WTC11 (cell line): ENCODE measurements around the gene RBM19. TPM values are rescaled to one million over a fixed set of nuclear protein-coding genes. Genes with fewer than 3 reads are reported as not detected.

Experiments
- ATAC-seq: fragments of 200-7000 bp; cut with Tn5 transposase; 2 replicates; pipeline ENCODE4 v1.10.0; 2021; ENCODE audit warnings: mild to moderate bottlenecking, moderate library complexity
- CTCF ChIA-PET: fragments of 300-600 bp; sonication (Branson Sonifier 250); formaldehyde crosslinking; loops from one replicate; lab custom pipeline; 2021; ENCODE audit warnings: antibody characterized with exemption; lab: Charles Lee
- POLR2A ChIA-PET: fragments of 350-600 bp; sonication (Branson Sonifier 250); formaldehyde crosslinking; loops from one replicate; lab custom pipeline; 2021; ENCODE audit warnings: antibody characterized with exemption; lab: Charles Lee
- DNase-seq: peaks from one replicate; pipeline ENCODE4 v3.0.0; 2021; ENCODE audit warnings: low spot score
- H3K27ac Mint-ChIP-seq: 2 replicates; pipeline ENCODE4 v1.8.0; 2021; ENCODE audit warnings: mixed read lengths
- H3K27me3 Mint-ChIP-seq: 2 replicates; pipeline ENCODE4 v1.8.0; 2021; ENCODE audit warnings: low read depth, mild to moderate bottlenecking, moderate library complexity, mixed read lengths
- H3K36me3 Mint-ChIP-seq: 2 replicates; pipeline ENCODE4 v1.8.0; 2021; ENCODE audit warnings: mixed read lengths
- H3K4me1 Mint-ChIP-seq: 2 replicates; pipeline ENCODE4 v1.8.0; 2022; ENCODE audit warnings: mixed read lengths
- H3K4me3 Mint-ChIP-seq: 2 replicates; pipeline ENCODE4 v1.8.0; 2021; ENCODE audit warnings: mild to moderate bottlenecking, moderate library complexity, mixed read lengths
- H3K9me3 Mint-ChIP-seq: 2 replicates; pipeline ENCODE4 v1.8.0; 2021; ENCODE audit warnings: mixed read lengths
- ATF3 ChIP-seq: sonication (generic); formaldehyde crosslinking; conservative IDR thresholded peaks from 2 replicates; pipeline ENCODE4 v1.8.1; 2022; ENCODE audit warnings: mild to moderate bottlenecking, missing genetic modification reagents
- CTCF ChIP-seq: fragments of 200-600 bp; IDR thresholded peaks from 2 replicates; pipeline ENCODE4 v1.8.0; 2022; ENCODE audit warnings: antibody characterized with exemption
- E2F5 ChIP-seq: sonication (generic); formaldehyde crosslinking; IDR thresholded peaks from 2 replicates; pipeline ENCODE4 v1.8.1; 2022; ENCODE audit warnings: mild to moderate bottlenecking, moderate library complexity, missing genetic modification reagents
- ELF4 ChIP-seq: sonication (generic); formaldehyde crosslinking; IDR thresholded peaks from 2 replicates; pipeline ENCODE4 v1.8.1; 2022; ENCODE audit warnings: low read depth, mild to moderate bottlenecking, moderate library complexity, missing genetic modification reagents
- ERG ChIP-seq: fragments of 250-450 bp; sonication (Bioruptor Pico); IDR thresholded peaks from 2 replicates; pipeline ENCODE4 v1.8.0; 2021; ENCODE audit warnings: mild to moderate bottlenecking
- FOXP1 ChIP-seq: sonication (generic); formaldehyde crosslinking; IDR thresholded peaks from 2 replicates; pipeline ENCODE4 v1.8.0; 2022; ENCODE audit warnings: missing genetic modification reagents, mild to moderate bottlenecking, moderate library complexity, borderline replicate concordance
- GRHL2 ChIP-seq: fragments of 250-450 bp; sonication (Bioruptor Pico); IDR thresholded peaks from 2 replicates; pipeline ENCODE4 v1.8.0; 2022; ENCODE audit warnings: mild to moderate bottlenecking, moderate library complexity; ENCODE audit not compliant: insufficient replicate concordance, severe bottlenecking
- IRF2 ChIP-seq: sonication (generic); formaldehyde crosslinking; IDR thresholded peaks from 2 replicates; pipeline ENCODE4 v1.8.0; 2022; ENCODE audit warnings: low read depth, missing genetic modification reagents, borderline replicate concordance
- MXD4 ChIP-seq: fragments of 250-450 bp; sonication (Bioruptor Pico); IDR thresholded peaks from 2 replicates; pipeline ENCODE4 v1.8.0; 2021; ENCODE audit warnings: mild to moderate bottlenecking, moderate library complexity, borderline replicate concordance
- RELA ChIP-seq: sonication (generic); formaldehyde crosslinking; IDR thresholded peaks from 2 replicates; pipeline ENCODE4 v1.8.1; 2022; ENCODE audit warnings: missing genetic modification reagents, mild to moderate bottlenecking, borderline replicate concordance
- TEAD4 ChIP-seq: sonication (generic); formaldehyde crosslinking; IDR thresholded peaks from 2 replicates; pipeline ENCODE4 v1.8.0; 2022; ENCODE audit warnings: mild to moderate bottlenecking, missing genetic modification reagents
- TP53 ChIP-seq: sonication (generic); formaldehyde crosslinking; IDR thresholded peaks from 2 replicates; pipeline ENCODE4 v1.8.1; 2023; ENCODE audit warnings: mild to moderate bottlenecking, missing genetic modification reagents
- USF1 ChIP-seq: sonication (generic); formaldehyde crosslinking; IDR thresholded peaks from 2 replicates; pipeline ENCODE4 v1.8.0; 2022; ENCODE audit warnings: mild to moderate bottlenecking, missing genetic modification reagents
- ZBTB43 ChIP-seq: sonication (generic); formaldehyde crosslinking; IDR thresholded peaks from 2 replicates; pipeline ENCODE4 v1.8.1; 2023; ENCODE audit warnings: mild to moderate bottlenecking, missing genetic modification reagents
- ZNF396 ChIP-seq: fragments of 250-450 bp; sonication (Bioruptor Pico); IDR thresholded peaks from 2 replicates; pipeline ENCODE4 v1.8.0; 2021; ENCODE audit warnings: mild to moderate bottlenecking, moderate library complexity, borderline replicate concordance
- ZNF512 ChIP-seq: sonication (generic); formaldehyde crosslinking; IDR thresholded peaks from 2 replicates; pipeline ENCODE4 v1.8.1; 2022; ENCODE audit warnings: missing genetic modification reagents, borderline replicate concordance
- ZSCAN18 ChIP-seq: fragments of 250-450 bp; sonication (Bioruptor Pico); IDR thresholded peaks from 2 replicates; pipeline ENCODE4 v2.1.2; 2022; ENCODE audit warnings: mild to moderate bottlenecking, moderate library complexity
- total RNA-seq: library from RNA; stranded (reverse); gene quantifications from 3 replicates; pipeline ENCODE4 v1.2.3, GENCODE V29; 2021

Gene RBM19
- total RNA-seq, 1 experiment from 2014 or later: 60.1 TPM

- H3K27ac Mint-ChIP-seq: no peak overlapping the region
- POLR2A ChIA-PET: no interaction called here
- DNase-seq: no peak
- ATAC-seq: no peak
- H3K36me3 Mint-ChIP-seq: no peaks in the 10 kb centered on the region
- TF ChIP-seq IRF2 (CRISPR knock-in tag) (no peak), ATF3 (CRISPR knock-in tag) (no peak), TEAD4 (CRISPR knock-in tag) (no peak), RELA (CRISPR knock-in tag) (no peak), CTCF (no peak), ZNF512 (CRISPR knock-in tag) (no peak), MXD4 (CRISPR knock-in tag) (no peak), USF1 (no peak), ZSCAN18 (no peak), ERG (CRISPR knock-in tag) (no peak)
- TF ChIP-seq, all 79 proteins: peak for 0
- no peaks in the 10 kb centered on the region for H3K9me3 Mint-ChIP-seq
- H3K27me3 Mint-ChIP-seq: peaks cover 3% of the 10 kb centered on the region
- no peak overlapping the region for H3K4me3 Mint-ChIP-seq
- CTCF ChIA-PET: interaction anchor here (3.2 kb wide), 1 partner anchor 18 kb away, joined by 14 read pairs; no protein-coding TSS in a partner anchor
- no peaks in the 10 kb centered on the region for H3K4me1 Mint-ChIP-seq
These were observed 165.9 kb downstream of the RBM19 start for GRCh38 chr12:113800201-113800600.

GRCh38 chr12:113798552-113798951 is 167.6 kb downstream of the RBM19 start:
- ChIA-PET POLR2A (no interaction called here), CTCF (interaction anchor here (0.7 to 3.2 kb wide), 8 partner anchors 10 to 663 kb away, joined by 3 to 14 read pairs (median 4); partner anchors contain the start of gene RASAL1)
- H3K4me3 Mint-ChIP-seq: no peak overlapping the region
- peak; percentile 50 for ATAC-seq
- H3K36me3 Mint-ChIP-seq: no peaks in the 10 kb centered on the region
- H3K4me1 Mint-ChIP-seq: no peaks in the 10 kb centered on the region
- peaks cover 5% of the 10 kb centered on the region for H3K27me3 Mint-ChIP-seq
- no peak overlapping the region for H3K27ac Mint-ChIP-seq
- DNase-seq: no peak
- no peaks in the 10 kb centered on the region for H3K9me3 Mint-ChIP-seq
- TF ChIP-seq ELF4 (no peak), GRHL2 (CRISPR knock-in tag) (no peak), FOXP1 (CRISPR knock-in tag) (no peak), ZBTB43 (CRISPR knock-in tag) (no peak), ZNF396 (no peak), TP53 (CRISPR knock-in tag) (no peak), E2F5 (no peak)
